ENCODE data around the gene TP53RK. TPM values are rescaled to one million over a fixed set of nuclear protein-coding genes. Genes with fewer than 3 reads are reported as not detected.

Gene TP53RK
- total and polyA plus RNA-seq, 9 donors, result 7.7 to 17.5 (median 13.4) TPM

- WGBS, 3 donors, result 90 to 94% (median 93%) methylated on average over 3 of the region's 3 CpGs
- Histone ChIP-seq H3K4me3 (no peak overlapping the region), H3K27ac (no peak overlapping the region), H3K27me3 (no peaks in the 10 kb centered on the region), H3K9me3 (no peaks in the 10 kb centered on the region), H3K36me3 (no peaks in the 10 kb centered on the region), H3K4me1 (ENCODE audit: insufficient read depth) (no peaks in the 10 kb centered on the region)
- DNase-seq, result no peak
- intact Hi-C loops (cut with DNase I), result no loop called here
- TF ChIP-seq EP300 (IDR thresholded peaks at IDR 0.05), result no peak
- no peak for TF ChIP-seq POLR2A (IDR thresholded peaks at IDR 0.05)
- no peak for TF ChIP-seq CTCF (IDR thresholded peaks at IDR 0.05)
These were observed 49.7 kb downstream of the TP53RK start for GRCh38 chr20:46639587-46639986.

GRCh38 chr20:46638898-46639274 lies 50.4 kb downstream of the TP53RK start:
- intact Hi-C loops (cut with DNase I), result no loop called here
- Histone ChIP-seq H3K9me3 (no peaks in the 10 kb centered on the region), H3K27ac (no peak overlapping the region), H3K4me1 (ENCODE audit: insufficient read depth) (no peaks in the 10 kb centered on the region), H3K36me3 (no peaks in the 10 kb centered on the region), H3K27me3 (no peaks in the 10 kb centered on the region), H3K4me3 (no peak overlapping the region)
- DNase-seq, result no peak
- no peak for TF ChIP-seq POLR2A (IDR thresholded peaks at IDR 0.05)
- TF ChIP-seq EP300 (IDR thresholded peaks at IDR 0.05), result no peak
- TF ChIP-seq CTCF (IDR thresholded peaks at IDR 0.05), result no peak
- 79 to 94% (median 92%) methylated on average over 4 of the region's 4 CpGs for WGBS, 3 donors

- intact Hi-C loops (cut with DNase I), result no loop called here
- Histone ChIP-seq H3K9me3 (no peaks in the 10 kb centered on the region), H3K27ac (no peak overlapping the region), H3K4me1 (ENCODE audit: insufficient read depth) (no peaks in the 10 kb centered on the region), H3K36me3 (no peaks in the 10 kb centered on the region), H3K4me3 (no peak overlapping the region), H3K27me3 (no peaks in the 10 kb centered on the region)
- WGBS, 3 donors, result 80 to 86% (median 86%) methylated on average over 18 of the region's 18 CpGs
- DNase-seq, result no peak
- TF ChIP-seq EP300 (IDR thresholded peaks at IDR 0.05) (no peak), POLR2A (IDR thresholded peaks at IDR 0.05) (no peak), CTCF (IDR thresholded peaks at IDR 0.05) (no peak)
These were observed 50.9 kb downstream of the TP53RK start for GRCh38 chr20:46638134-46638897.

GRCh38 chr20:46637427-46638133 lies 51.7 kb downstream of the TP53RK start:
- Histone ChIP-seq H3K4me1 (ENCODE audit: insufficient read depth) (no peaks in the 10 kb centered on the region), H3K36me3 (no peaks in the 10 kb centered on the region), H3K9me3 (no peaks in the 10 kb centered on the region), H3K27me3 (no peaks in the 10 kb centered on the region), H3K27ac (no peak overlapping the region), H3K4me3 (no peak overlapping the region)
- DNase-seq, result no peak
- intact Hi-C loops (cut with DNase I), result no loop called here
- no peak for TF ChIP-seq CTCF (IDR thresholded peaks at IDR 0.05)
- no peak for TF ChIP-seq EP300 (IDR thresholded peaks at IDR 0.05)
- no peak for TF ChIP-seq POLR2A (IDR thresholded peaks at IDR 0.05)
- WGBS, 3 donors, result 75 to 91% (median 86%) methylated on average over 4 of the region's 4 CpGs
